WTC11 (cell line): ENCODE measurements around the gene APBA1.

Experiments
- ATF3 ChIP-seq: sonication (generic); formaldehyde crosslinking; conservative IDR thresholded peaks from 2 replicates; pipeline ENCODE4 v1.8.1; 2022; ENCODE audit warnings: mild to moderate bottlenecking, missing genetic modification reagents
- RELA ChIP-seq: sonication (generic); formaldehyde crosslinking; IDR thresholded peaks from 2 replicates; pipeline ENCODE4 v1.8.1; 2022; ENCODE audit warnings: missing genetic modification reagents, mild to moderate bottlenecking, borderline replicate concordance

- TF ChIP-seq RELA = no peak
- TF ChIP-seq ATF3 (CRISPR knock-in tag) = no peak
Measured at GRCh38 chr9:69619233-69619632, 52.9 kb downstream of the APBA1 start.
